DOHH2 (cell line): ENCODE measurements around the gene NRDE2.

Experiments used
- H3F3A ChIP-seq: fragments of 200-600 bp; sonication (generic), shearing (Covaris generic); 2 replicates; pipeline ENCODE4 v1.6.0; 2016; ENCODE audit warnings: antibody characterized with exemption, mild to moderate bottlenecking; ENCODE audit not compliant: control insufficient read depth, insufficient read depth
- H3K27ac ChIP-seq: fragments of 200-600 bp; sonication (generic); 2 replicates; pipeline ENCODE4 v1.5.1; 2014; ENCODE audit warnings: low read depth, mild to moderate bottlenecking, low read length, moderate library complexity
- H3K27me3 ChIP-seq: fragments of 200-600 bp; sonication (generic); 2 replicates; pipeline ENCODE4 v1.6.1; 2014; ENCODE audit warnings: mild to moderate bottlenecking, low read length, mixed read lengths; ENCODE audit not compliant: control insufficient read depth
- H3K36me3 ChIP-seq: fragments of 200-600 bp; sonication (generic); 2 replicates; pipeline ENCODE4 v1.6.1; 2014; ENCODE audit warnings: mild to moderate bottlenecking, low read length, moderate library complexity, mixed read lengths; ENCODE audit not compliant: control insufficient read depth
- H3K4me1 ChIP-seq: fragments of 200-600 bp; sonication (generic); 2 replicates; pipeline ENCODE4 v1.6.1; 2014; ENCODE audit warnings: mild to moderate bottlenecking, low read length, mixed read lengths; ENCODE audit not compliant: control insufficient read depth
- H3K4me2 ChIP-seq: fragments of 200-600 bp; sonication (generic); 2 replicates; pipeline ENCODE4 v1.6.0; 2014; ENCODE audit warnings: mild to moderate bottlenecking, low read length, moderate library complexity
- H3K4me3 ChIP-seq: fragments of 200-600 bp; sonication (generic); 2 replicates; pipeline ENCODE4 v1.5.1; 2014; ENCODE audit warnings: mild to moderate bottlenecking, low read length, mixed read lengths
- H3K79me2 ChIP-seq: fragments of 200-600 bp; sonication (generic); 2 replicates; pipeline ENCODE4 v1.6.1; 2014; ENCODE audit warnings: mild to moderate bottlenecking, low read length, mixed read lengths; ENCODE audit not compliant: control insufficient read depth
- H3K9me2 ChIP-seq: fragments of 200-600 bp; sonication (generic); replicated peaks from 2 replicates; pipeline ENCODE4 v1.6.1; 2014; ENCODE audit warnings: mild to moderate bottlenecking, low read length, mixed read lengths; ENCODE audit not compliant: control insufficient read depth
- H3K9me3 ChIP-seq: fragments of 200-600 bp; sonication (generic); 2 replicates; pipeline ENCODE4 v1.6.1; 2014; ENCODE audit warnings: antibody characterized with exemption, low read length, mixed read lengths; ENCODE audit not compliant: control insufficient read depth, insufficient read depth
- H4K20me1 ChIP-seq: fragments of 200-600 bp; sonication (generic); 2 replicates; pipeline ENCODE4 v1.6.0; 2014; ENCODE audit warnings: low read depth, mild to moderate bottlenecking, antibody characterized with exemption, low read length, moderate library complexity; ENCODE audit not compliant: control insufficient read depth, insufficient read depth
- CTCF ChIP-seq: fragments of 200-600 bp; sonication (generic); IDR thresholded peaks from one replicate; pipeline ENCODE4 v1.5.1; 2014; ENCODE audit warnings: antibody characterized with exemption, mild to moderate bottlenecking, low read depth, low read length; ENCODE audit not compliant: poor library complexity, severe bottlenecking
- EZH2phosphoT487 ChIP-seq: fragments of 200-600 bp; sonication (generic); IDR thresholded peaks from 2 replicates; pipeline ENCODE4 v1.6.1; 2017; ENCODE audit warnings: borderline replicate concordance, mild to moderate bottlenecking, antibody characterized with exemption, low read length, moderate library complexity, mixed read lengths

Gene NRDE2

DNA sequence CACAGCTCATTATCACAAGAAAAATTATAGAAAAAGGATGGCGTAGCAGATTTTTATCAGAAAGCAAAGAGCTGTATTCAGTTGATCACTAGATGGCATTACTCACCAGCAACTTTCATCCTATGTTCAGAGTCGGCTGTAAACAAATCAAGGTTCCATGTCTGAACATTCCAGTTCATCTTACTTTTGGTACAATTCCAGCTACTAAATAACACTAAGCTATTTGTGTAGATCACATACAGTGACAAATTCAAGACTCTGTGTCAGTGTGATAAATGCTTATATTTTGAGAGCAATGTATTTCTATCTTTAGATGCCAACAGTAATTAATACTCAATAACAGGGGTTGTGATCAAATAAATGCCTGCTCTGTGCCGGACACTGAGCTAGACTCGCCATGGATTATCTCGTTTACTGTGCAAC is 30.1 kb downstream of the NRDE2 start:
- H3F3A ChIP-seq: no peaks in the 10 kb centered on the region; the same call in 1 of the 2 replicates
- H3K4me1 ChIP-seq: no peaks in the 10 kb centered on the region
- H3K79me2 ChIP-seq: no peaks in the 10 kb centered on the region
- no peak overlapping the region for H3K4me2 ChIP-seq
- TF ChIP-seq CTCF: no peak
- no peak for TF ChIP-seq EZH2phosphoT487
- H3K9me3 ChIP-seq: no peaks in the 10 kb centered on the region
- no peak overlapping the region for H3K4me3 ChIP-seq
- H3K27ac ChIP-seq: no peak overlapping the region
- H3K36me3 ChIP-seq: peaks cover 41% of the 10 kb centered on the region
- no peaks in the 10 kb centered on the region for H4K20me1 ChIP-seq
- no peaks in the 10 kb centered on the region for H3K9me2 ChIP-seq
- H3K27me3 ChIP-seq: no peaks in the 10 kb centered on the region

DNA sequence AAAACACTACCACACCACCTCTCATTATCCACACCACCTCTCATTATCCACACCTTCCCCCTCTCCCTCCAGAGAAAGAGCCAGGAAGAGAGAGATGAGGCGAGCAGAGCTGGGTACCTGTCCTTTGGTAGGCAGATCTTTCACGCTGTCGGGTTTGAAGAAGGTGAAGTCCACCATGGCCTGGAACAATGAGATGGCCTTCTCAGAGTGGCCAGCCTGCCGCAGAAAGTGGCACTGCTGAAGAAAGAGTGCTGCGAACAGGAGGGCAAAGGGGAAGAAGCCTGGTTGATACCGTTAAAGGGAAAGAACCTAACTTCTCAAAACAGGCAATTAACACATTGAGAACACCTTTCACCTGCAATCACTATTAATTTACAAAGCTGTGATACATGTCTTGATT is 30.6 kb downstream of the NRDE2 start:
- no peaks in the 10 kb centered on the region for H3K9me3 ChIP-seq
- no peaks in the 10 kb centered on the region; the same call in 1 of the 2 replicates for H3F3A ChIP-seq
- H3K27me3 ChIP-seq: no peaks in the 10 kb centered on the region
- no peak overlapping the region for H3K27ac ChIP-seq
- H3K9me2 ChIP-seq: no peaks in the 10 kb centered on the region
- H3K79me2 ChIP-seq: no peaks in the 10 kb centered on the region
- no peak overlapping the region for H3K4me2 ChIP-seq
- no peaks in the 10 kb centered on the region for H4K20me1 ChIP-seq
- H3K4me1 ChIP-seq: no peaks in the 10 kb centered on the region
- H3K36me3 ChIP-seq: peaks cover 44% of the 10 kb centered on the region
- H3K4me3 ChIP-seq: no peak overlapping the region
- no peak for TF ChIP-seq CTCF
- TF ChIP-seq EZH2phosphoT487: no peak

DNA sequence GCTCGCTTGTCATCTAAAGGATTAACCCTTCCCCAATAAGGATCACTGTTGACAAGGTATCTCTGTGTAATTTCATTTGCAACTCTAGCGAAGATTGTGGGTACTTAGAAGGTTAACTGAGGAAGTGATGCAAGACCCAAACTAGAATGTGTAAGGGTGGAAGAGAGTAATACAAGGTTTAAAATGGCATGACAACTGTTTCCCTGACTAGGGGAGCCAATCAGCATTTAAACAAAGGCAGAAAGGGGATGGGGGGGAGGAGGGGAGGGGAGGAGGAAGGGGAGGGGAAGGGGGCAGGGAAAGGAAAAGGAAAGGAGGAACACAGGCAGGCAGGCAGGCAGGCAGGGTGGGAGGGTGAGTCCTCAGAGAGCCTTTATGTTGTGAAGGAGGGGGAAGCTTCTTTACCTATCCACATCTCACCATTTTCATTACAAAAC is 31.1 kb downstream of the NRDE2 start:
- no peak overlapping the region for H3K27ac ChIP-seq
- H3K36me3 ChIP-seq: peaks cover 48% of the 10 kb centered on the region
- TF ChIP-seq CTCF: no peak
- TF ChIP-seq EZH2phosphoT487: no peak
- H3K27me3 ChIP-seq: no peaks in the 10 kb centered on the region
- no peaks in the 10 kb centered on the region for H4K20me1 ChIP-seq
- no peak overlapping the region for H3K4me2 ChIP-seq
- H3K79me2 ChIP-seq: no peaks in the 10 kb centered on the region
- H3F3A ChIP-seq: no peaks in the 10 kb centered on the region; the same call in 1 of the 2 replicates
- no peaks in the 10 kb centered on the region for H3K9me2 ChIP-seq
- H3K4me1 ChIP-seq: no peaks in the 10 kb centered on the region
- no peak overlapping the region for H3K4me3 ChIP-seq
- no peaks in the 10 kb centered on the region for H3K9me3 ChIP-seq
